Measurements from ENCODE around the gene COL6A2.
A peak's percentile ranks its signal among the peaks of the same experiment; 100 is the strongest.
"Not testable (repeated sequence)": the region's sequence is repeated elsewhere in the genome, so short reads cannot be mapped to it uniquely, and the experiment has no call there.

COL6A2 gene

GRCh38 chr21:46066591-46067331 lies 31.2 kb upstream of the COL6A2 start:
- peaks cover 3 to 46% (median 36%) of the 10 kb centered on the region in 5 donors for H3K4me1 ChIP-seq (ENCODE audit: control insufficient read depth in 5 of 5, insufficient read depth in 5 of 5, low read length in 5 of 5)
- H3K27me3 ChIP-seq (ENCODE audit: control insufficient read depth in 5 of 5, insufficient read depth in 4 of 5, low read length in 5 of 5), result peaks cover 0 to 30% (median 3%) of the 10 kb centered on the region in 5 donors
- peak overlapping the region; percentile 22 for H3K27ac ChIP-seq (ENCODE audit: low read depth, low read length)
- H3K9ac ChIP-seq (ENCODE audit: low read length in 5 of 5), result no peak overlapping the region
- H3K36me3 ChIP-seq (ENCODE audit: control insufficient read depth in 5 of 5, insufficient read depth in 5 of 5, low read length in 5 of 5), result no peaks in the 10 kb centered on the region
- peak overlapping the region in 1 of 5 donors; percentile 17 for H3K4me3 ChIP-seq (ENCODE audit: low read depth in 1 of 5, low read length in 5 of 5)
- H3K9me3 ChIP-seq (ENCODE audit: control insufficient read depth in 5 of 5, low read length in 5 of 5), result peaks cover 0 to 15% (median 9%) of the 10 kb centered on the region in 5 donors

- H3K36me3 ChIP-seq (ENCODE audit: control insufficient read depth in 5 of 5, insufficient read depth in 5 of 5, low read length in 5 of 5), result no peaks in the 10 kb centered on the region
- peaks cover 0 to 10% (median 7%) of the 10 kb centered on the region in 5 donors for H3K9me3 ChIP-seq (ENCODE audit: control insufficient read depth in 5 of 5, low read length in 5 of 5)
- H3K27ac ChIP-seq (ENCODE audit: low read depth, low read length), result peak overlapping the region; percentile 22
- H3K27me3 ChIP-seq (ENCODE audit: control insufficient read depth in 5 of 5, insufficient read depth in 4 of 5, low read length in 5 of 5), result peaks cover 0 to 30% (median 2%) of the 10 kb centered on the region in 5 donors
- H3K9ac ChIP-seq (ENCODE audit: low read length in 5 of 5), result no peak overlapping the region
- H3K4me1 ChIP-seq (ENCODE audit: control insufficient read depth in 5 of 5, insufficient read depth in 5 of 5, low read length in 5 of 5), result peaks cover 3 to 38% (median 34%) of the 10 kb centered on the region in 5 donors
- H3K4me3 ChIP-seq (ENCODE audit: low read depth in 1 of 5, low read length in 5 of 5), result no peak overlapping the region
Measured at GRCh38 chr21:46067505-46068201, 30.3 kb upstream of the COL6A2 start.

GRCh38 chr21:46068516-46069079 lies 29.3 kb upstream of the COL6A2 start:
- H3K27ac ChIP-seq (ENCODE audit: low read depth, low read length), result no peak overlapping the region
- peaks cover 0 to under 1% (median 0%) of the 10 kb centered on the region in 5 donors for H3K9me3 ChIP-seq (ENCODE audit: control insufficient read depth in 5 of 5, low read length in 5 of 5)
- no peak overlapping the region for H3K4me3 ChIP-seq (ENCODE audit: low read depth in 1 of 5, low read length in 5 of 5)
- H3K9ac ChIP-seq (ENCODE audit: low read length in 5 of 5), result no peak overlapping the region
- H3K36me3 ChIP-seq (ENCODE audit: control insufficient read depth in 5 of 5, insufficient read depth in 5 of 5, low read length in 5 of 5), result no peaks in the 10 kb centered on the region
- peaks cover 0 to 30% (median 0%) of the 10 kb centered on the region in 5 donors for H3K27me3 ChIP-seq (ENCODE audit: control insufficient read depth in 5 of 5, insufficient read depth in 4 of 5, low read length in 5 of 5)
- H3K4me1 ChIP-seq (ENCODE audit: control insufficient read depth in 5 of 5, insufficient read depth in 5 of 5, low read length in 5 of 5), result peaks cover 3 to 34% (median 33%) of the 10 kb centered on the region in 5 donors

- Histone ChIP-seq H3K27ac (ENCODE audit: low read depth, low read length) (no peak overlapping the region), H3K27me3 (ENCODE audit: control insufficient read depth in 5 of 5, insufficient read depth in 4 of 5, low read length in 5 of 5) (peaks cover 0 to 26% (median 0%) of the 10 kb centered on the region in 5 donors), H3K9me3 (ENCODE audit: control insufficient read depth in 5 of 5, low read length in 5 of 5) (no peaks in the 10 kb centered on the region), H3K4me3 (ENCODE audit: low read depth in 1 of 5, low read length in 5 of 5) (no peak overlapping the region), H3K4me1 (ENCODE audit: control insufficient read depth in 5 of 5, insufficient read depth in 5 of 5, low read length in 5 of 5) (peaks cover 3 to 34% (median 33%) of the 10 kb centered on the region in 5 donors), H3K36me3 (ENCODE audit: control insufficient read depth in 5 of 5, insufficient read depth in 5 of 5, low read length in 5 of 5) (no peaks in the 10 kb centered on the region), H3K9ac (ENCODE audit: low read length in 5 of 5) (no peak overlapping the region)
Measured at GRCh38 chr21:46069166-46069565, 28.7 kb upstream of the COL6A2 start.

GRCh38 chr21:46069719-46070279 lies 28.1 kb upstream of the COL6A2 start:
- Histone ChIP-seq H3K9ac (ENCODE audit: low read length in 5 of 5) (no peak overlapping the region), H3K9me3 (ENCODE audit: control insufficient read depth in 5 of 5, low read length in 5 of 5) (no peaks in the 10 kb centered on the region), H3K36me3 (ENCODE audit: control insufficient read depth in 5 of 5, insufficient read depth in 5 of 5, low read length in 5 of 5) (no peaks in the 10 kb centered on the region), H3K27ac (ENCODE audit: low read depth, low read length) (no peak overlapping the region), H3K4me3 (ENCODE audit: low read depth in 1 of 5, low read length in 5 of 5) (no peak overlapping the region), H3K4me1 (ENCODE audit: control insufficient read depth in 5 of 5, insufficient read depth in 5 of 5, low read length in 5 of 5) (peaks cover 3 to 33% (median 32%) of the 10 kb centered on the region in 5 donors), H3K27me3 (ENCODE audit: control insufficient read depth in 5 of 5, insufficient read depth in 4 of 5, low read length in 5 of 5) (peaks cover 0 to 25% (median 0%) of the 10 kb centered on the region in 5 donors)

GRCh38 chr21:46071082-46071481 lies 26.8 kb upstream of the COL6A2 start:
- Histone ChIP-seq H3K9ac (ENCODE audit: low read length in 5 of 5) (no peak overlapping the region), H3K27me3 (ENCODE audit: control insufficient read depth in 5 of 5, insufficient read depth in 4 of 5, low read length in 5 of 5) (peaks cover 0 to 14% (median 0%) of the 10 kb centered on the region in 5 donors), H3K27ac (ENCODE audit: low read depth, low read length) (no peak overlapping the region), H3K4me3 (ENCODE audit: low read depth in 1 of 5, low read length in 5 of 5) (no peak overlapping the region), H3K4me1 (ENCODE audit: control insufficient read depth in 5 of 5, insufficient read depth in 5 of 5, low read length in 5 of 5) (peaks cover 3 to 20% (median 19%) of the 10 kb centered on the region in 5 donors), H3K9me3 (ENCODE audit: control insufficient read depth in 5 of 5, low read length in 5 of 5) (no peaks in the 10 kb centered on the region), H3K36me3 (ENCODE audit: control insufficient read depth in 5 of 5, insufficient read depth in 5 of 5, low read length in 5 of 5) (no peaks in the 10 kb centered on the region)

GRCh38 chr21:46076724-46077123 lies 21.2 kb upstream of the COL6A2 start:
- not testable (repeated sequence) for H3K27ac ChIP-seq (ENCODE audit: low read depth, low read length); H3K36me3 ChIP-seq (ENCODE audit: control insufficient read depth in 5 of 5, insufficient read depth in 5 of 5, low read length in 5 of 5); H3K9ac ChIP-seq (ENCODE audit: low read length in 5 of 5); H3K9me3 ChIP-seq (ENCODE audit: control insufficient read depth in 5 of 5, low read length in 5 of 5); H3K4me3 ChIP-seq (ENCODE audit: low read depth in 1 of 5, low read length in 5 of 5)
- Histone ChIP-seq H3K4me1 (ENCODE audit: control insufficient read depth in 5 of 5, insufficient read depth in 5 of 5, low read length in 5 of 5) (peaks cover 15 to 29% (median 27%) of the 10 kb centered on the region in 5 donors), H3K27me3 (ENCODE audit: control insufficient read depth in 5 of 5, insufficient read depth in 4 of 5, low read length in 5 of 5) (peaks cover 0 to 20% (median 0%) of the 10 kb centered on the region in 5 donors)

GRCh38 chr21:46077674-46078101 lies 20.2 kb upstream of the COL6A2 start:
- H3K4me3 ChIP-seq (ENCODE audit: low read depth in 1 of 5, low read length in 5 of 5), result no peak overlapping the region
- H3K9ac ChIP-seq (ENCODE audit: low read length in 5 of 5), result no peak overlapping the region
- peaks cover 17 to 29% (median 27%) of the 10 kb centered on the region in 5 donors for H3K4me1 ChIP-seq (ENCODE audit: control insufficient read depth in 5 of 5, insufficient read depth in 5 of 5, low read length in 5 of 5)
- H3K36me3 ChIP-seq (ENCODE audit: control insufficient read depth in 5 of 5, insufficient read depth in 5 of 5, low read length in 5 of 5), result no peaks in the 10 kb centered on the region
- peaks cover 0 to 23% (median 4%) of the 10 kb centered on the region in 5 donors for H3K27me3 ChIP-seq (ENCODE audit: control insufficient read depth in 5 of 5, insufficient read depth in 4 of 5, low read length in 5 of 5)
- H3K27ac ChIP-seq (ENCODE audit: low read depth, low read length), result no peak overlapping the region
- no peaks in the 10 kb centered on the region for H3K9me3 ChIP-seq (ENCODE audit: control insufficient read depth in 5 of 5, low read length in 5 of 5)

GRCh38 chr21:46078322-46078977 lies 19.5 kb upstream of the COL6A2 start:
- H3K9me3 ChIP-seq (ENCODE audit: control insufficient read depth in 5 of 5, low read length in 5 of 5), result no peaks in the 10 kb centered on the region
- no peak overlapping the region for H3K9ac ChIP-seq (ENCODE audit: low read length in 5 of 5)
- peaks cover 0 to 23% (median 4%) of the 10 kb centered on the region in 5 donors for H3K27me3 ChIP-seq (ENCODE audit: control insufficient read depth in 5 of 5, insufficient read depth in 4 of 5, low read length in 5 of 5)
- peaks cover 17 to 33% (median 31%) of the 10 kb centered on the region in 5 donors for H3K4me1 ChIP-seq (ENCODE audit: control insufficient read depth in 5 of 5, insufficient read depth in 5 of 5, low read length in 5 of 5)
- H3K36me3 ChIP-seq (ENCODE audit: control insufficient read depth in 5 of 5, insufficient read depth in 5 of 5, low read length in 5 of 5), result no peaks in the 10 kb centered on the region
- H3K4me3 ChIP-seq (ENCODE audit: low read depth in 1 of 5, low read length in 5 of 5), result no peak overlapping the region
- H3K27ac ChIP-seq (ENCODE audit: low read depth, low read length), result peak overlapping the region; percentile 46
